Spleen (tissue), 7 donors: Measurements from ENCODE around the gene SRA1.

ENCODE experiments used
- CTCF ChIP-seq, 11 experiments: fragments of 200-600 bp in 7 of 11; fragments of 450-650 bp in 4 of 11; sonication (generic) in 4 of 11; IDR thresholded peaks in 8 of 11; conservative IDR thresholded peaks in 3 of 11; 1 replicate in 7 of 11; 2 replicates in 4 of 11; pipeline versions ENCODE4 v1.4.0 to v1.8.0; 2016 to 2021; ENCODE audit warnings: antibody characterized with exemption in 11 of 11, inconsistent platforms in 4 of 11, mild to moderate bottlenecking in 1 of 11
- POLR2A ChIP-seq, 3 donors: fragments of 450-650 bp; IDR thresholded peaks; one replicate each; pipeline ENCODE4 v1.5.1; 2017; ENCODE audit warnings: antibody characterized with exemption in 3 of 3, mild to moderate bottlenecking in 1 of 3
- POLR2AphosphoS5 ChIP-seq, 3 donors: sonication (generic); formaldehyde crosslinking; IDR thresholded peaks; one replicate each; pipeline ENCODE4 v1.5.1; 2017; ENCODE audit warnings: antibody characterized with exemption in 3 of 3
- donor health status: DM: no; HTN: no; CAD: no; lungs with moderate emphysema.
- donor health status: DM: no; HTN: no; CAD: no.
- donor health status: DM: no; HTN: no; CAD: no.

- no peak for TF ChIP-seq CTCF (IDR thresholded peaks at IDR 0.05 in 8 of 11, conservative IDR thresholded peaks at IDR 0.05 in 3 of 11)
- TF ChIP-seq POLR2A (IDR thresholded peaks at IDR 0.05) = no peak
- TF ChIP-seq POLR2AphosphoS5 (IDR thresholded peaks at IDR 0.05) = no peak
Measured at GRCh38 chr5:140573683-140574082, 16.4 kb upstream of the SRA1 start.
